GM21825 (cell line): ENCODE results near the gene MFSD2B.
A peak's percentile ranks its signal among the peaks of the same experiment; 100 is the strongest.
"Not testable (repeated sequence)": the region's sequence is repeated elsewhere in the genome, so short reads cannot be mapped to it uniquely, and the experiment has no call there.

ENCODE experiments used
- ATAC-seq: cut with Tn5 transposase; IDR thresholded peaks from one replicate; pipeline ENCODE4 v1.9.1; 2021; ENCODE audit warnings: mild to moderate bottlenecking, moderate library complexity; ENCODE audit not compliant: unreplicated experiment

The MFSD2B gene

DNA sequence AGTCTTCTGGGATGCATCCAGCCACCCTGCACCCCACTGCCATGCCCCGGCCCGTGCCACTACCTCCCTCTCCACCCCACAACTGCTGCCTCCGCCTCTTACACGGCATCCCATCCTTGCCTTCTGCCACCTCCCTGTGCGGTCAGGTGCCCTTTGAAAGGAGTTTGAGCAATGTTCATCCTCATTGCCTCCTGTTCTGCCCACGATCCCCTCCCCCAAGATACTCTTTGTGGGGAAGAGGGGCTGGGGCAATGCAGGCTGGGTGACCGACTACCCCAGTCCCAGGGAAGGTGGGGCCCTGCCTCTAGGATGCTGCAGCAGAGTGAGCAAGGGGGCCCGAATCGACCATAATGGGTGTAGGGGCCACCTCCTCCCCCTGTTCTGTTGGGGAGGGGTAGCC is 8.4 kb downstream of the MFSD2B start:
- ATAC-seq: no peak

GRCh38 chr2:24019729-24020128 is 9.8 kb downstream of the MFSD2B start:
- no peak for ATAC-seq

- no peak for ATAC-seq
These were observed 10.4 kb downstream of the MFSD2B start for GRCh38 chr2:24020244-24020643.

GRCh38 chr2:24021122-24021998 is 11.5 kb downstream of the MFSD2B start:
- ATAC-seq: no peak

GRCh38 chr2:24022324-24022974 is 12.6 kb downstream of the MFSD2B start:
- no peak for ATAC-seq

GRCh38 chr2:24022975-24023575 is 13.2 kb downstream of the MFSD2B start:
- no peak for ATAC-seq

- no peak for ATAC-seq
These were observed 14.1 kb downstream of the MFSD2B start for GRCh38 chr2:24024018-24024417.

- no peak for ATAC-seq
These were observed 15.2 kb downstream of the MFSD2B start for GRCh38 chr2:24024996-24025663.

DNA sequence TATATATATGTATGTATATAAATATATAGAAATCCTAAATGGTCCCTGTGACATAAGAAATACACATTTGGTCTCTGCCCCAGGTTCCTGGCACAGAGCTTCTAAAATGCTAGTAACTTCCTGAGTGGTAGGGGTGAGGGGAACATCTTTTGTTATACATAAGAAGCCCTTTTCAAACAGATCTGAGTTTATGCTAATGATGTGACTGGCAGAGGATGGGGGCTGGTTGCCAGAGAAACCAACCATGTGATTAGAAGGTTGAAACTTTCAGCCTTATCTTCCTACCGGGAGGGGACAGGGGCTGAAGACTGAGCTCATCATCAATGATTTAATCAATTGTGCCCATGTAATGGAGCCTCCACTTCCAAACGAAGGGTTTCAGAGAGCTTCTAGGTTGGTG is 16.3 kb downstream of the MFSD2B start:
- ATAC-seq: no peak

GRCh38 chr2:24038786-24039499 is 29.1 kb downstream of the MFSD2B start:
- ATAC-seq: no peak

GRCh38 chr2:24040511-24040910 is 30.6 kb downstream of the MFSD2B start:
- ATAC-seq: no peak

GRCh38 chr2:24043133-24043532 is 33.2 kb downstream of the MFSD2B start:
- ATAC-seq: not testable (repeated sequence)

GRCh38 chr2:24045511-24046508 is 35.9 kb downstream of the MFSD2B start:
- ATAC-seq: no peak

- no peak for ATAC-seq
These were observed 36.7 kb downstream of the MFSD2B start for GRCh38 chr2:24046599-24046929.

GRCh38 chr2:24046930-24047702 is 37.2 kb downstream of the MFSD2B start, which contains the start of gene WDCP:
WDCP (minus strand) TSS chr2:24047391; CDS start chr2:24039494, 7,897 bp downstream.
- peak; percentile 98 for ATAC-seq

DNA sequence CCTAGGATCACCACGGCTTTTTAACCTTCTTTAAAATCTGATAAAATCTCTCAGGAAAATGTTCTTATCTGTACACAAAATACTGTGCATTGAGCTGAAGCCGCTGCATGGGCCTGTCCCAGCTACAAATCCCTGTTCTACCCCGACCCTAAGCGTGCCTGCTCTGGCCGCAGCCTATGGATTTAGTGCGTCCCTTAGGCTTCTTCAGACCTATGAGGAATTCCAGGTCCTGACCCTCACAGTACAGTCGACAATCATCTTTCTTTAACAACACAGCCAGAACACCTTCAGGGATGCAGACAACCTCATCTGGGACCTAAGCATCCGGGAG is 37.8 kb downstream of the MFSD2B start:
- no peak for ATAC-seq

- no peak for ATAC-seq
These were observed 39.0 kb downstream of the MFSD2B start for GRCh38 chr2:24048769-24049484.

GRCh38 chr2:24049485-24050021 is 39.7 kb downstream of the MFSD2B start, which contains the start of gene FKBP1B:
FKBP1B (plus strand) TSS chr2:24049741; CDS start chr2:24049850, 109 bp downstream.
- no peak for ATAC-seq
